Activated T-cell treated with anti-CD3 and anti-CD28 coated beads for 1 hour (primary cell): Measurements from ENCODE around the gene LOXL3.

Experiments used
- DNase-seq: peaks from one replicate; pipeline ENCODE4 v3.0.0-alpha.2; 2020; ENCODE audit warnings: low read depth

The LOXL3 gene

GRCh38 chr2:74550231-74550630 lies 3.5 kb downstream of the LOXL3 start:
- DNase-seq, result no peak

GRCh38 chr2:74548900-74549826 lies 4.6 kb downstream of the LOXL3 start:
- no peak for DNase-seq

GRCh38 chr2:74548285-74548899 lies 5.3 kb downstream of the LOXL3 start:
- no peak for DNase-seq

GRCh38 chr2:74546004-74546403 lies 7.7 kb downstream of the LOXL3 start:
- no peak for DNase-seq

GRCh38 chr2:74544634-74545033 lies 9.1 kb downstream of the LOXL3 start:
- DNase-seq, result no peak

- no peak for DNase-seq
Observed at GRCh38 chr2:74542978-74543377, 10.8 kb downstream of the LOXL3 start.

- DNase-seq, result no peak
Observed at GRCh38 chr2:74540291-74540690, 13.5 kb downstream of the LOXL3 start.

- no peak for DNase-seq
Observed at GRCh38 chr2:74538881-74539339, 14.8 kb downstream of the LOXL3 start.

GRCh38 chr2:74537140-74537539 lies 16.6 kb downstream of the LOXL3 start:
- DNase-seq, result no peak

- no peak for DNase-seq
Observed at GRCh38 chr2:74536166-74536950, 17.4 kb downstream of the LOXL3 start.

- no peak for DNase-seq
Observed at GRCh38 chr2:74535440-74535965, 18.2 kb downstream of the LOXL3 start.

- no peak for DNase-seq
Observed at GRCh38 chr2:74534411-74534810, 19.3 kb downstream of the LOXL3 start.

- DNase-seq, result no peak
Observed at GRCh38 chr2:74533464-74533863, 20.3 kb downstream of the LOXL3 start.

- no peak for DNase-seq
Observed at GRCh38 chr2:74532222-74532621, 21.5 kb downstream of the LOXL3 start.

GRCh38 chr2:74531666-74532065 lies 22.1 kb downstream of the LOXL3 start:
- no peak for DNase-seq

GRCh38 chr2:74530239-74531187 lies 23.2 kb downstream of the LOXL3 start:
- peak; percentile 30 for DNase-seq

- DNase-seq, result peak; percentile 76
Observed at GRCh38 chr2:74529357-74530238, 24.1 kb downstream of the LOXL3 start, which contains the start of the genes AUP1 and HTRA2. Gene AUP1, minus strand, starts transcription at chr2:74529706. Its CDS starts 77 bp downstream, at chr2:74529629. Gene HTRA2, plus strand, starts transcription at chr2:74529933. Its CDS starts 74 bp downstream, at chr2:74530007.

- DNase-seq, result no peak
Observed at GRCh38 chr2:74528600-74529356, 25.0 kb downstream of the LOXL3 start.

GRCh38 chr2:74527741-74528140 lies 26.0 kb downstream of the LOXL3 start:
- no peak for DNase-seq
